HAP-1 (cell line): Measurements from ENCODE around the gene C17orf107.
"Not testable (repeated sequence)": the region's sequence is repeated elsewhere in the genome, so short reads cannot be mapped to it uniquely, and the experiment has no call there.

ENCODE experiments used
- DNase-seq, 2 experiments: peaks; one replicate each; pipeline ENCODE4 v3.0.0-alpha.2; 2016 to 2020; ENCODE audit warnings: low spot score in 2 of 2
- H3K27me3 ChIP-seq: fragments of 250-450 bp; sonication (Bioruptor Pico); 2 replicates; pipeline ENCODE4 v1.5.1; 2020; ENCODE audit warnings: low read depth, mild to moderate bottlenecking, moderate library complexity
- H3K36me3 ChIP-seq: fragments of 250-450 bp; sonication (Bioruptor Pico); replicated peaks from 2 replicates; pipeline ENCODE4 v1.5.1; 2020; ENCODE audit warnings: mild to moderate bottlenecking
- H3K4me1 ChIP-seq: fragments of 250-450 bp; sonication (Bioruptor Pico); 2 replicates; pipeline ENCODE4 v1.5.1; 2020; ENCODE audit warnings: mild to moderate bottlenecking
- H3K4me3 ChIP-seq: fragments of 250-450 bp; sonication (Bioruptor Pico); 2 replicates; pipeline ENCODE4 v1.5.1; 2020; ENCODE audit warnings: mild to moderate bottlenecking, moderate library complexity
- H3K9me3 ChIP-seq: fragments of 250-450 bp; sonication (Bioruptor Pico); 2 replicates; pipeline ENCODE4 v1.5.1; 2020; ENCODE audit warnings: mild to moderate bottlenecking, moderate library complexity
- in situ Hi-C: fragments of 300-500 bp; cut with MboI; formaldehyde crosslinking; loops from 3 replicates; pipeline ENCODE4 v1.14.3; 2020; ENCODE audit warnings: low sequenced_read_pairs, inconsistent platforms, mixed read lengths

C17orf107 gene

GRCh38 chr17:4860651-4861050, 38.7 kb upstream of the C17orf107 start:
- H3K4me3 ChIP-seq: no peak overlapping the region
- in situ Hi-C loops: no loop called here
- peaks cover 3% of the 10 kb centered on the region; the same call in 1 of the 2 replicates for H3K4me1 ChIP-seq
- H3K9me3 ChIP-seq: no peaks in the 10 kb centered on the region
- H3K27me3 ChIP-seq: no peaks in the 10 kb centered on the region
- no peaks in the 10 kb centered on the region for H3K36me3 ChIP-seq
- no peak for DNase-seq

- Histone ChIP-seq H3K36me3 (no peaks in the 10 kb centered on the region), H3K4me1 (peaks cover 3% of the 10 kb centered on the region; the same call in 1 of the 2 replicates), H3K27me3 (no peaks in the 10 kb centered on the region), H3K4me3 (no peak overlapping the region), H3K9me3 (no peaks in the 10 kb centered on the region)
- in situ Hi-C loops: no loop called here
- DNase-seq: no peak
These were observed 38.3 kb upstream of the C17orf107 start for GRCh38 chr17:4861052-4861451.

GRCh38 chr17:4862720-4863119, 36.6 kb upstream of the C17orf107 start:
- DNase-seq: no peak
- in situ Hi-C loops: no loop called here
- Histone ChIP-seq H3K4me3 (no peak overlapping the region), H3K27me3 (no peaks in the 10 kb centered on the region), H3K4me1 (peaks cover 3% of the 10 kb centered on the region; the same call in 1 of the 2 replicates), H3K36me3 (no peaks in the 10 kb centered on the region), H3K9me3 (no peaks in the 10 kb centered on the region)

GRCh38 chr17:4863321-4863720, 36.0 kb upstream of the C17orf107 start:
- Histone ChIP-seq H3K36me3 (no peaks in the 10 kb centered on the region), H3K4me1 (no peaks in the 10 kb centered on the region), H3K9me3 (no peaks in the 10 kb centered on the region), H3K4me3 (no peak overlapping the region), H3K27me3 (no peaks in the 10 kb centered on the region)
- in situ Hi-C loops: no loop called here
- DNase-seq: no peak

- H3K9me3 ChIP-seq, H3K4me1 ChIP-seq, H3K27me3 ChIP-seq, DNase-seq, in situ Hi-C loops, H3K36me3 ChIP-seq, H3K4me3 ChIP-seq: not testable (repeated sequence)
These were observed 31.8 kb upstream of the C17orf107 start for GRCh38 chr17:4867535-4867934.

- in situ Hi-C loops, H3K4me1 ChIP-seq, H3K27me3 ChIP-seq, H3K36me3 ChIP-seq, H3K9me3 ChIP-seq, H3K4me3 ChIP-seq, DNase-seq: not testable (repeated sequence)
These were observed 30.0 kb upstream of the C17orf107 start for GRCh38 chr17:4869058-4869998.

- H3K27me3 ChIP-seq: no peaks in the 10 kb centered on the region
- no peaks in the 10 kb centered on the region for H3K9me3 ChIP-seq
- in situ Hi-C loops: no loop called here
- H3K36me3 ChIP-seq: no peaks in the 10 kb centered on the region; the same call in 1 of the 2 replicates
- H3K4me1 ChIP-seq: no peaks in the 10 kb centered on the region
- DNase-seq: no peak
- H3K4me3 ChIP-seq: no peak overlapping the region
These were observed 28.5 kb upstream of the C17orf107 start for GRCh38 chr17:4870855-4871254.

- in situ Hi-C loops: no loop called here
- no peaks in the 10 kb centered on the region for H3K4me1 ChIP-seq
- no peak for DNase-seq
- H3K4me3 ChIP-seq: no peak overlapping the region
- H3K36me3 ChIP-seq: no peaks in the 10 kb centered on the region; the same call in 1 of the 2 replicates
- no peaks in the 10 kb centered on the region for H3K9me3 ChIP-seq
- H3K27me3 ChIP-seq: no peaks in the 10 kb centered on the region
These were observed 26.6 kb upstream of the C17orf107 start for GRCh38 chr17:4872786-4873185.

- in situ Hi-C loops: no loop called here
- H3K27me3 ChIP-seq: no peaks in the 10 kb centered on the region
- no peaks in the 10 kb centered on the region for H3K9me3 ChIP-seq
- H3K4me3 ChIP-seq: no peak overlapping the region
- H3K36me3 ChIP-seq: peaks cover 6% of the 10 kb centered on the region
- H3K4me1 ChIP-seq: no peaks in the 10 kb centered on the region
- DNase-seq: no peak
These were observed 22.2 kb upstream of the C17orf107 start for GRCh38 chr17:4877089-4877488.

- Histone ChIP-seq H3K9me3 (no peaks in the 10 kb centered on the region), H3K27me3 (no peaks in the 10 kb centered on the region), H3K4me1 (no peaks in the 10 kb centered on the region), H3K4me3 (no peak overlapping the region), H3K36me3 (peaks cover 15% of the 10 kb centered on the region)
- in situ Hi-C loops: no loop called here
- DNase-seq: no peak
These were observed 19.7 kb upstream of the C17orf107 start for GRCh38 chr17:4879601-4880000.

GRCh38 chr17:4880857-4881256, 18.5 kb upstream of the C17orf107 start:
- Histone ChIP-seq H3K9me3 (no peaks in the 10 kb centered on the region), H3K4me1 (no peaks in the 10 kb centered on the region), H3K36me3 (peaks cover 20% of the 10 kb centered on the region), H3K4me3 (no peak overlapping the region), H3K27me3 (no peaks in the 10 kb centered on the region)
- DNase-seq: no peak
- in situ Hi-C loops: loop anchor here (5.0 to 10.0 kb wide), 2 partner anchors 149 to 316 kb away; partner anchors contain the start of genes GGT6 and MED11

GRCh38 chr17:4881761-4882555, 17.4 kb upstream of the C17orf107 start:
- no peaks in the 10 kb centered on the region for H3K27me3 ChIP-seq
- no peak overlapping the region for H3K4me3 ChIP-seq
- DNase-seq: peak; percentile 52 to 81
- in situ Hi-C loops: loop anchor here (5.0 to 10.0 kb wide), 2 partner anchors 150 to 317 kb away; partner anchors contain the start of genes GGT6 and MED11
- H3K36me3 ChIP-seq: peaks cover 30% of the 10 kb centered on the region
- H3K9me3 ChIP-seq: no peaks in the 10 kb centered on the region
- H3K4me1 ChIP-seq: no peaks in the 10 kb centered on the region

- H3K4me3 ChIP-seq: no peak overlapping the region
- H3K4me1 ChIP-seq: no peaks in the 10 kb centered on the region
- H3K36me3 ChIP-seq: peaks cover 43% of the 10 kb centered on the region
- H3K27me3 ChIP-seq: no peaks in the 10 kb centered on the region
- DNase-seq: no peak
- in situ Hi-C loops: loop anchor here (5.0 to 10.0 kb wide), 2 partner anchors 152 to 320 kb away; partner anchors contain the start of genes GGT6 and MED11
- H3K9me3 ChIP-seq: no peaks in the 10 kb centered on the region
These were observed 14.8 kb upstream of the C17orf107 start for GRCh38 chr17:4884489-4884888.
